ENCODE data around the gene H2BK1. TPM values are rescaled to one million over a fixed set of nuclear protein-coding genes. Genes with fewer than 3 reads are reported as not detected.

H2BK1 gene
- total RNA-seq, 2 donors from 2014 or later, result not detected

DNA sequence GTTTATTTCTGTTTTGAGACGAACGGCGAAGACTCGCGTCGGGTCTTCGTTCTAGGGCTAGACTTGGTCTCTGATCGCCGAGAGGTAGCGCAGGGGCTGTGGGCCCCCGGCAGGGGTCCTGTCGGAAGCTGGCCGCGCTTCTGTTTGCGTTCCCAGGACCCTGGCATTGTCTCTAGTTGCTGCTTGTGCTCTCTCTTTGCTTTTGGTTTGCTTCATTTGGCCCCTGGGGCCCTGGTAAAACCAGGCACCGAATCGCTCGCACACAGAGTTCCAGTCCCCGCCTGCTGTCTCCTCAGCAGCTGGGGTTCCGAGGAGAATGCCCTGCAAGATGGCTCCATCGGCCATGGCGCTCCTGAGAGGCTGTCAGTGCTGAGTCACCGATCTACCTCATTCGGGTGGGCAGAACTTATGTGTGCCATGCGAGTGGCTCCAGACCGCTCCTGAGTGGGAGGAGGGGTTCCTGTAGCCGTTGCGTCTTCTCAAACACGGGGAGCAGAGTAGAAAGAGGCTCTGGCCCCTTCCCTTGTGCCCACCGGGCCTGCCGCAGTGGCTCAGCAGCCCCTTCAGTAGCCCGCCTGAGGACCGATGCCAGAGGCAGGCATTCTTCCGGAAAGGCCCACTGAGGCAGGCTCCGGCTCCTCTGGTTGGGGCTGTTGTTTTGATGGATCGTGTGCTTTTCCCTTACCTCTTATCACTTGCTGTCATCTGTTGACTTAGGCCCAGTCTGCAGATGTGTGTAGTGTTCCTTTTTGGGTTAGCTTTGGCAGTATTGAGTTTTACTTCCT is 22.8 kb upstream of the H2BK1 start:
- H3K4me1 ChIP-seq (ENCODE audit: control insufficient read depth, insufficient read depth, low read length), result peaks cover 11% of the 10 kb centered on the region
- peak; percentile 75 for DNase-seq
- peak overlapping the region; percentile 86 for H3K9ac ChIP-seq (ENCODE audit: extremely low read depth, low read length, poor library complexity, severe bottlenecking)
- WGBS, 2 experiments (ENCODE audit: insufficient coverage in 1 of 2, insufficient read length in 1 of 2), result 8 to 16% methylated on average over 23 to 36 of the region's 36 CpGs
- no peaks in the 10 kb centered on the region for H3K27me3 ChIP-seq (ENCODE audit: control insufficient read depth, insufficient read depth, low read length, poor library complexity, severe bottlenecking)
- H3K4me3 ChIP-seq (ENCODE audit: low read length), result peak overlapping the region; percentile 95
- no peaks in the 10 kb centered on the region for H3K9me3 Mint-ChIP-seq
- no peaks in the 10 kb centered on the region for H3K9me3 ChIP-seq (ENCODE audit: control insufficient read depth, low read length)
- H3K4me1 Mint-ChIP-seq, result peaks cover 22% of the 10 kb centered on the region
- peak overlapping the region; percentile 16 for H3K27ac ChIP-seq (ENCODE audit: low read depth, low read length)
- TF ChIP-seq, protein P1, sequence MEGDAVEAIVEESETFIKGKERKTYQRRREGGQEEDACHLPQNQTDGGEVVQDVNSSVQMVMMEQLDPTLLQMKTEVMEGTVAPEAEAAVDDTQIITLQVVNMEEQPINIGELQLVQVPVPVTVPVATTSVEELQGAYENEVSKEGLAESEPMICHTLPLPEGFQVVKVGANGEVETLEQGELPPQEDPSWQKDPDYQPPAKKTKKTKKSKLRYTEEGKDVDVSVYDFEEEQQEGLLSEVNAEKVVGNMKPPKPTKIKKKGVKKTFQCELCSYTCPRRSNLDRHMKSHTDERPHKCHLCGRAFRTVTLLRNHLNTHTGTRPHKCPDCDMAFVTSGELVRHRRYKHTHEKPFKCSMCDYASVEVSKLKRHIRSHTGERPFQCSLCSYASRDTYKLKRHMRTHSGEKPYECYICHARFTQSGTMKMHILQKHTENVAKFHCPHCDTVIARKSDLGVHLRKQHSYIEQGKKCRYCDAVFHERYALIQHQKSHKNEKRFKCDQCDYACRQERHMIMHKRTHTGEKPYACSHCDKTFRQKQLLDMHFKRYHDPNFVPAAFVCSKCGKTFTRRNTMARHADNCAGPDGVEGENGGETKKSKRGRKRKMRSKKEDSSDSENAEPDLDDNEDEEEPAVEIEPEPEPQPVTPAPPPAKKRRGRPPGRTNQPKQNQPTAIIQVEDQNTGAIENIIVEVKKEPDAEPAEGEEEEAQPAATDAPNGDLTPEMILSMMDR (conservative IDR thresholded peaks at IDR 0.05), result peak; percentile 20
- no peaks in the 10 kb centered on the region for H3K27me3 Mint-ChIP-seq (ENCODE audit: insufficient read depth)
- H3K36me3 Mint-ChIP-seq (ENCODE audit: low read depth), result peaks cover 19% of the 10 kb centered on the region
- peak overlapping the region; percentile 94 for H3K4me3 Mint-ChIP-seq
- H3K36me3 ChIP-seq (ENCODE audit: control insufficient read depth, insufficient read depth, low read length), result peaks cover 21% of the 10 kb centered on the region
- peak overlapping the region; percentile 95 for H3K27ac Mint-ChIP-seq

DNA sequence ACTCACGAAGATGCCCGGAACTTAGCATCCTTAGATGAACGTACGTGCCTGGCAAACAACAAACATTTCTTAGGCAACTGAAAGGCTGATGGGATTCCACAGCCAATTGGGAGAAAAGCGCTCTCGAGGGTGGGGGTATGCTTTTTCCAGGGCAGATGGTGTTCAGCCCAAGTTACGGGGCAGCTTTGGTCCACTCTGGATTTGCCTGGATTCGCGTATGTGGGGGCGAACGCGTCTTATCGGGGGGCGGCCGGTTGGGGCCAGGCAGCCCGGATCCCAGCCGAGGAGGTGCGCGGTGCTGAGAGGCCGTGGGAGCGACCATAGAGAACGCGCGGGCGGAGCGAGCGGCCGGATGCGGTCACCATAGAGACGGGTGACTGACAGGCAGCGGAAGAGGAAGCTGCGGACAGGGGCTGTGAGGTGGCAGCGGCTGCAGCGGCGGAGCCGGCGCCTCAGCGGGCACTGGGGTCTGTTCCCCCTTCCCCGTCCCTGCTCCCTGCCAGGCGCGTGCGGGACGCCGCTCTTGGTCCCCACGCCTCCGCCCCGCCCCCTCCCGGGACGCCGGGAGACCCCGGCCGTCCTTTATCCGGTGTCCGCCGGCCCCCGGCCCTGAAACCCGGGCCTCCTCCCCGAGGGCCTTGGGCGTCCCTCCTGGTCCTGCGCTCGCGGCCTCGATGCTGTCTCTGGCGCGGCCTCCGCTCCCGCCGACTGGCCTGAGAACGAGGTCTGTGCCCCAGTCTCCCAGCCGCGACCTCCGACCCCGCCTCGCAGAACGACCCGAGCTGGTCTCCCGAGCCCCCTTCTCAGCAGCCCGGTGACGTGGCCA is 22.0 kb upstream of the H2BK1 start, which contains the start of gene CHPF2:
Gene CHPF2, plus strand, starts transcription at position 393 of the 826 bp plus-strand sequence. CDS start 1,529 bp downstream, outside the sequence.
- Histone ChIP-seq H3K9ac (ENCODE audit: extremely low read depth, low read length, poor library complexity, severe bottlenecking) (peak within 1 kb of the TSS; percentile 86), H3K4me3 (ENCODE audit: low read length) (peak within 1 kb of the TSS; percentile 95), H3K36me3 (ENCODE audit: control insufficient read depth, insufficient read depth, low read length) (peaks cover 21% of the 10 kb centered on the region), H3K4me1 (ENCODE audit: control insufficient read depth, insufficient read depth, low read length) (peaks cover 14% of the 10 kb centered on the region), H3K27me3 (ENCODE audit: control insufficient read depth, insufficient read depth, low read length, poor library complexity, severe bottlenecking) (no peaks in the 10 kb centered on the region), H3K9me3 (ENCODE audit: control insufficient read depth, low read length) (no peaks in the 10 kb centered on the region), H3K27ac (ENCODE audit: low read depth, low read length) (peak within 1 kb of the TSS; percentile 16)
- Mint-ChIP-seq H3K36me3 (ENCODE audit: low read depth) (peaks cover 19% of the 10 kb centered on the region), H3K27ac (peak within 1 kb of the TSS; percentile 96), H3K27me3 (ENCODE audit: insufficient read depth) (no peaks in the 10 kb centered on the region), H3K4me3 (peak within 1 kb of the TSS; percentile 94), H3K4me1 (peaks cover 27% of the 10 kb centered on the region), H3K9me3 (no peaks in the 10 kb centered on the region)
- DNase-seq, result peak; percentile 94
- WGBS, 2 experiments (ENCODE audit: insufficient coverage in 1 of 2, insufficient read length in 1 of 2), result 1% methylated on average over 44 to 79 of the region's 79 CpGs
- TF ChIP-seq, protein P1 (conservative IDR thresholded peaks at IDR 0.05), result no peak

GRCh38 chr7:151231080-151231479 is 20.8 kb upstream of the H2BK1 start:
- Mint-ChIP-seq H3K4me1 (peaks cover 34% of the 10 kb centered on the region), H3K4me3 (no peak overlapping the region), H3K36me3 (ENCODE audit: low read depth) (peaks cover 9% of the 10 kb centered on the region)

More at GRCh38 chr7:151231080-151231479, 20.8 kb upstream of the H2BK1 start:
- Histone ChIP-seq H3K27ac (ENCODE audit: low read depth, low read length) (no peak overlapping the region), H3K9me3 (ENCODE audit: control insufficient read depth, low read length) (no peaks in the 10 kb centered on the region), H3K27me3 (ENCODE audit: control insufficient read depth, insufficient read depth, low read length, poor library complexity, severe bottlenecking) (no peaks in the 10 kb centered on the region), H3K4me1 (ENCODE audit: control insufficient read depth, insufficient read depth, low read length) (peaks cover 14% of the 10 kb centered on the region), H3K9ac (ENCODE audit: extremely low read depth, low read length, poor library complexity, severe bottlenecking) (no peak overlapping the region), H3K4me3 (ENCODE audit: low read length) (no peak overlapping the region), H3K36me3 (ENCODE audit: control insufficient read depth, insufficient read depth, low read length) (peaks cover 13% of the 10 kb centered on the region)
- TF ChIP-seq, protein P1 (conservative IDR thresholded peaks at IDR 0.05), result no peak
- no peak for DNase-seq
- no peaks in the 10 kb centered on the region for H3K9me3 Mint-ChIP-seq
- no peaks in the 10 kb centered on the region for H3K27me3 Mint-ChIP-seq (ENCODE audit: insufficient read depth)
- H3K27ac Mint-ChIP-seq, result no peak overlapping the region
- WGBS, 2 experiments (ENCODE audit: insufficient coverage in 1 of 2, insufficient read length in 1 of 2), result 89 to 100% methylated on average over 1 of the region's 1 CpG

All from endodermal cell (in vitro differentiated cells).